ENCODE measurements around the gene BBIP1. TPM values are rescaled to one million over a fixed set of nuclear protein-coding genes. Genes with fewer than 3 reads are reported as not detected.

Gene BBIP1
- total RNA-seq, 1 donor from 2014 or later, result 23.6 TPM

DNA sequence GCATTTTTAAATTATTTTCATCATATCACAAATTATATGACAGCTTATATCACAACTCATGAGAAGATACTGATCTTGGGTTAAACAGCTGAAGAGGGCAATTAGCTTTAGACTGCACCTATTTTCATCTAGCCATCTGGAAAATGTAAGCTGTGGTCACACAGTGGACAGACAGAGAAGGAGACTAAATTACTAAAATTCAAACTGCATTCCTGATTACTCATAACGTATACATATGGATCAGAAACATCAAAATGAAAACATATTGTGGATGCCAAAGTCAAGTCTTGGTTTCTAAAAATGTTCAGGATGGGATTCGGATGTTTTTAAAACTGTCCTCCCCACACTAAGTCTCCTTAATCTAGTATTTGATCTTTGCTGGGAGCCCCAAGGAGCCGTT lies 6.6 kb downstream of the BBIP1 start:
- Mint-ChIP-seq H3K36me3 (ENCODE audit: low read depth, unreplicated experiment) (no peaks in the 10 kb centered on the region), H3K4me3 (ENCODE audit: unreplicated experiment) (no peak overlapping the region), H3K4me1 (ENCODE audit: unreplicated experiment) (no peaks in the 10 kb centered on the region), H3K27me3 (ENCODE audit: unreplicated experiment) (no peaks in the 10 kb centered on the region), H3K9me3 (ENCODE audit: unreplicated experiment) (no peaks in the 10 kb centered on the region), H3K27ac (ENCODE audit: unreplicated experiment) (no peak overlapping the region)
- TF ChIP-seq CTCF (IDR thresholded peaks at IDR 0.05; ENCODE audit: unreplicated experiment), result no peak
- no peak for DNase-seq (ENCODE audit: low spot score)

DNA sequence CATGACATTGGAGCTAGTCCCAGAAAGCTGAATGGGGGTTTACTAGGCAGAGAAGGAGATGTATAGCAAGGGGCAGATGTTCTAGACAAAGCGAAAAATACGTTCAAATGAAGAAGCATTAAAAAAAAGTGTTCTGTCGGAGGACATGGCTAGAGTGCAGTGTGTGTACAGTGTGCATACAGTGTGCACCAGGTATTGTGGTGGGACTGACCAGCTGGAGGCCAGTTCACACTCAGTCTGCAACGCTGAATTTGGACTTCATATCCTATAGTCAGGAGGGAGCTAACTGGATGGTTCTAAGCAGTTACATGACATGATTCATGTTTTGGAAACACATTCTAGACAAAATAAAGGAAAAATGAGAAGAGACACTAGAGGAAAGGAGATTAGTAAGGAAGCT lies 8.8 kb downstream of the BBIP1 start:
- no peak for DNase-seq (ENCODE audit: low spot score)
- H3K36me3 Mint-ChIP-seq (ENCODE audit: low read depth, unreplicated experiment), result no peaks in the 10 kb centered on the region
- no peak for TF ChIP-seq CTCF (IDR thresholded peaks at IDR 0.05; ENCODE audit: unreplicated experiment)
- H3K27ac Mint-ChIP-seq (ENCODE audit: unreplicated experiment), result no peak overlapping the region
- no peak overlapping the region for H3K4me3 Mint-ChIP-seq (ENCODE audit: unreplicated experiment)
- no peaks in the 10 kb centered on the region for H3K27me3 Mint-ChIP-seq (ENCODE audit: unreplicated experiment)
- H3K9me3 Mint-ChIP-seq (ENCODE audit: unreplicated experiment), result no peaks in the 10 kb centered on the region
- no peaks in the 10 kb centered on the region for H3K4me1 Mint-ChIP-seq (ENCODE audit: unreplicated experiment)

GRCh38 chr10:110903280-110904278 lies 15.4 kb downstream of the BBIP1 start:
- Mint-ChIP-seq H3K36me3 (ENCODE audit: low read depth, unreplicated experiment) (no peaks in the 10 kb centered on the region), H3K9me3 (ENCODE audit: unreplicated experiment) (no peaks in the 10 kb centered on the region), H3K4me1 (ENCODE audit: unreplicated experiment) (peaks cover 6% of the 10 kb centered on the region), H3K4me3 (ENCODE audit: unreplicated experiment) (no peak overlapping the region), H3K27ac (ENCODE audit: unreplicated experiment) (no peak overlapping the region), H3K27me3 (ENCODE audit: unreplicated experiment) (no peaks in the 10 kb centered on the region)
- TF ChIP-seq CTCF (IDR thresholded peaks at IDR 0.05; ENCODE audit: unreplicated experiment), result no peak
- DNase-seq (ENCODE audit: low spot score), result no peak

DNA sequence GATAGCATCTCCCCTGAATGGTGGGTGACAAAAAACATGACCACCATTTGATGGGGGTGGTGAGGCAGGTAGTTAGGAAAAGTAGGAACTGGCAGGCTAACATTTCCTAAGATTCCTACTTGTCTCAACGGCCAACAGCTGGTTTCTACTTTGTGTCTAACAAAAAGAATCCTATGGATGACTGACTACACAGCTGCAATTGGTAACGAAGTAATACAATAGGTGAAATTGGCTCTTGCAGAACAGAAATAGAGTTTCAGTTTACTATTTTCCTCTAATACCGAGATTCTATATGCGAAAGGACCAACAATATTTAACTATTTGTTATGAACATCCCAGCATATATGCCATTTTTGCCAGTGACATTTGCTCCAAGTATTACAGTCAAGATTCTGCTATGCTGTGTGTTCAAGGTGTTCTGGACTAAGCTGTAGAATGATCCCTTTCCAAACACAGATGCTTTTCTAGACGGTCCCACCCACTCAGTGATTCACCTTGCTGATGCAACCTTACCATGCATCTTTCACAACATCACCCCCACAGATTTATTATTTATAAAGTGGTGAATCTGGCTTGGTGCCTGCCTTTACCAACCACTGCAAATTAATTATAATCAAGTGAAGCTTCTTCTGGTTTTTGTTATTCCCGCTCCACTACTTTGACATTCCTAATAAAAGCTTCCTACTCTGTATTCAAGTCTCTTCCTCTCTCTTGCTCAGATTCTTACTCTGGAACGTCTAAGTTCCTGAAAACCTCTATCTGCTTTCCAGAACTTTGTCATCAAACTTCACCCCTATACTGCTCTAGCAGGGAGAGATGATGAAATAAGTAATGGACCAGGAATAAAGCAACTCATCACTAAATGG lies 16.8 kb downstream of the BBIP1 start:
- Mint-ChIP-seq H3K36me3 (ENCODE audit: low read depth, unreplicated experiment) (no peaks in the 10 kb centered on the region), H3K27ac (ENCODE audit: unreplicated experiment) (no peak overlapping the region), H3K4me3 (ENCODE audit: unreplicated experiment) (no peak overlapping the region), H3K4me1 (ENCODE audit: unreplicated experiment) (peaks cover 6% of the 10 kb centered on the region), H3K27me3 (ENCODE audit: unreplicated experiment) (no peaks in the 10 kb centered on the region), H3K9me3 (ENCODE audit: unreplicated experiment) (no peaks in the 10 kb centered on the region)
- no peak for TF ChIP-seq CTCF (IDR thresholded peaks at IDR 0.05; ENCODE audit: unreplicated experiment)
- DNase-seq (ENCODE audit: low spot score), result no peak

All from endothelial cell (in vitro differentiated cells).